Vagina (tissue), 2 donors: ENCODE measurements around the gene DAND5. TPM values are rescaled to one million over a fixed set of nuclear protein-coding genes. Genes with fewer than 3 reads are reported as not detected.
"Not testable (repeated sequence)": the region's sequence is repeated elsewhere in the genome, so short reads cannot be mapped to it uniquely, and the experiment has no call there.

Source experiments
- DNase-seq, 2 donors: peaks; one replicate each; pipeline ENCODE4 v3.0.0-alpha.2; 2017; ENCODE audit errors: extremely low spot score in 2 of 2
- H3K27ac ChIP-seq: fragments of 200-600 bp; sonication (generic); one replicate; pipeline ENCODE4 v1.5.1; 2019
- H3K27me3 ChIP-seq: fragments of 200-600 bp; sonication (generic); one replicate; pipeline ENCODE4 v1.5.1; 2019
- H3K36me3 ChIP-seq, 2 donors: fragments of 200-600 bp; sonication (generic); one replicate each; pipeline ENCODE4 v1.5.1; 2017 to 2019
- H3K4me1 ChIP-seq: fragments of 200-600 bp; sonication (generic); one replicate; pipeline ENCODE4 v1.5.1; 2019
- H3K4me3 ChIP-seq, 2 donors: fragments of 200-600 bp; sonication (generic); 1 replicate in 1 of 2; 2 replicates in 1 of 2; pipeline ENCODE4 v1.5.1; 2016 to 2019
- H3K9me3 ChIP-seq: fragments of 200-600 bp; sonication (generic); one replicate; pipeline ENCODE4 v1.5.1; 2019
- POLR2A ChIP-seq, 2 donors: fragments of 450-650 bp; IDR thresholded peaks; one replicate each; pipeline ENCODE4 v1.6.1; 2017; ENCODE audit warnings: antibody characterized with exemption in 2 of 2, mild to moderate bottlenecking in 2 of 2, moderate library complexity in 2 of 2
- POLR2AphosphoS5 ChIP-seq, 2 donors: sonication (generic); formaldehyde crosslinking; IDR thresholded peaks; one replicate each; pipeline ENCODE4 v1.9.0; 2017; ENCODE audit warnings: antibody characterized with exemption in 2 of 2, mild to moderate bottlenecking in 2 of 2, low read depth in 1 of 2; ENCODE audit not compliant: insufficient read depth in 1 of 2
- intact Hi-C: fragments of 100-400 bp; cut with DNase I; formaldehyde crosslinking; loops from one replicate; pipeline ENCODE4 v1.15.1; 2023
- total RNA-seq: library from RNA; depleted of rRNA; stranded (reverse); fragments of >200 nt; gene quantifications from one replicate; pipeline ENCODE4 v1.2.3, GENCODE V29; 2016
- TF ChIP-seq, protein P1 (sequence below), 3 experiments: fragments of 450-650 bp in 2 of 3; fragments of 200-600 bp in 1 of 3; sonication (generic) in 1 of 3; IDR thresholded peaks; one replicate each; pipeline ENCODE4 v1.5.1; 2017 to 2019; ENCODE audit warnings: antibody characterized with exemption in 3 of 3, mild to moderate bottlenecking in 2 of 3, moderate library complexity in 2 of 3

The DAND5 gene
- total RNA-seq, 1 donor from 2014 or later, result not detected

- Histone ChIP-seq H3K9me3 (no peaks in the 10 kb centered on the region), H3K4me3 (no peak overlapping the region), H3K4me1 (peaks cover 58% of the 10 kb centered on the region), H3K27ac (no peak overlapping the region), H3K27me3 (no peaks in the 10 kb centered on the region), H3K36me3 (peaks cover 0 to 65% of the 10 kb centered on the region in 2 donors)
- no peak for DNase-seq
- TF ChIP-seq POLR2A (IDR thresholded peaks at IDR 0.05) (no peak), POLR2AphosphoS5 (IDR thresholded peaks at IDR 0.05; ENCODE audit: insufficient read depth in 1 of 2, low read depth in 1 of 2) (no peak)
- TF ChIP-seq, protein P1, sequence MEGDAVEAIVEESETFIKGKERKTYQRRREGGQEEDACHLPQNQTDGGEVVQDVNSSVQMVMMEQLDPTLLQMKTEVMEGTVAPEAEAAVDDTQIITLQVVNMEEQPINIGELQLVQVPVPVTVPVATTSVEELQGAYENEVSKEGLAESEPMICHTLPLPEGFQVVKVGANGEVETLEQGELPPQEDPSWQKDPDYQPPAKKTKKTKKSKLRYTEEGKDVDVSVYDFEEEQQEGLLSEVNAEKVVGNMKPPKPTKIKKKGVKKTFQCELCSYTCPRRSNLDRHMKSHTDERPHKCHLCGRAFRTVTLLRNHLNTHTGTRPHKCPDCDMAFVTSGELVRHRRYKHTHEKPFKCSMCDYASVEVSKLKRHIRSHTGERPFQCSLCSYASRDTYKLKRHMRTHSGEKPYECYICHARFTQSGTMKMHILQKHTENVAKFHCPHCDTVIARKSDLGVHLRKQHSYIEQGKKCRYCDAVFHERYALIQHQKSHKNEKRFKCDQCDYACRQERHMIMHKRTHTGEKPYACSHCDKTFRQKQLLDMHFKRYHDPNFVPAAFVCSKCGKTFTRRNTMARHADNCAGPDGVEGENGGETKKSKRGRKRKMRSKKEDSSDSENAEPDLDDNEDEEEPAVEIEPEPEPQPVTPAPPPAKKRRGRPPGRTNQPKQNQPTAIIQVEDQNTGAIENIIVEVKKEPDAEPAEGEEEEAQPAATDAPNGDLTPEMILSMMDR (IDR thresholded peaks at IDR 0.05), result no peak
- intact Hi-C loops, result no loop called here
Measured at GRCh38 chr19:12949363-12950283, 19.8 kb upstream of the DAND5 start.

GRCh38 chr19:12952050-12952449 is 17.3 kb upstream of the DAND5 start:
- H3K4me1 ChIP-seq, result peaks cover 59% of the 10 kb centered on the region
- intact Hi-C loops, H3K9me3 ChIP-seq, DNase-seq, H3K4me3 ChIP-seq, H3K27ac ChIP-seq, H3K27me3 ChIP-seq: not testable (repeated sequence)
- H3K36me3 ChIP-seq, result peaks cover 0 to 62% of the 10 kb centered on the region in 2 donors

GRCh38 chr19:12952488-12953137 is 16.8 kb upstream of the DAND5 start:
- Histone ChIP-seq H3K27me3 (no peaks in the 10 kb centered on the region), H3K36me3 (peaks cover 0 to 57% of the 10 kb centered on the region in 2 donors), H3K27ac (no peak overlapping the region), H3K4me1 (peaks cover 57% of the 10 kb centered on the region), H3K4me3 (no peak overlapping the region), H3K9me3 (no peaks in the 10 kb centered on the region)
- DNase-seq, result no peak
- TF ChIP-seq POLR2AphosphoS5 (IDR thresholded peaks at IDR 0.05; ENCODE audit: insufficient read depth in 1 of 2, low read depth in 1 of 2), result no peak
- TF ChIP-seq, protein P1 (IDR thresholded peaks at IDR 0.05), result no peak
- no peak for TF ChIP-seq POLR2A (IDR thresholded peaks at IDR 0.05)
- intact Hi-C loops, result no loop called here

- no peak overlapping the region for H3K27ac ChIP-seq
- H3K4me3 ChIP-seq, result no peak overlapping the region
- intact Hi-C loops, result no loop called here
- H3K27me3 ChIP-seq, result no peaks in the 10 kb centered on the region
- DNase-seq, result no peak
- H3K4me1 ChIP-seq, result peaks cover 55% of the 10 kb centered on the region
- TF ChIP-seq, protein P1 (IDR thresholded peaks at IDR 0.05), result no peak
- TF ChIP-seq POLR2A (IDR thresholded peaks at IDR 0.05) (no peak), POLR2AphosphoS5 (IDR thresholded peaks at IDR 0.05; ENCODE audit: insufficient read depth in 1 of 2, low read depth in 1 of 2) (no peak)
- H3K36me3 ChIP-seq, result peaks cover 0 to 52% of the 10 kb centered on the region in 2 donors
- H3K9me3 ChIP-seq, result no peaks in the 10 kb centered on the region
Measured at GRCh38 chr19:12953138-12953798, 16.1 kb upstream of the DAND5 start.

GRCh38 chr19:12953799-12954611 is 15.4 kb upstream of the DAND5 start:
- no peak for DNase-seq
- no peak overlapping the region for H3K27ac ChIP-seq
- peaks cover 55% of the 10 kb centered on the region for H3K4me1 ChIP-seq

More at GRCh38 chr19:12953799-12954611, 15.4 kb upstream of the DAND5 start:
- no peak for TF ChIP-seq POLR2AphosphoS5 (IDR thresholded peaks at IDR 0.05; ENCODE audit: insufficient read depth in 1 of 2, low read depth in 1 of 2)
- TF ChIP-seq, protein P1 (IDR thresholded peaks at IDR 0.05), result no peak
- TF ChIP-seq POLR2A (IDR thresholded peaks at IDR 0.05), result no peak
- Histone ChIP-seq H3K27me3 (no peaks in the 10 kb centered on the region), H3K4me3 (no peak overlapping the region), H3K36me3 (peaks cover 0 to 44% of the 10 kb centered on the region in 2 donors), H3K9me3 (no peaks in the 10 kb centered on the region)
- intact Hi-C loops, result loop anchor here (2.0 kb wide), 1 partner anchor 71 kb away; no protein-coding TSS in a partner anchor
